Fibroblast of the aortic adventitia (primary cell): ENCODE results near the gene EIF2D. TPM values are rescaled to one million over a fixed set of nuclear protein-coding genes. Genes with fewer than 3 reads are reported as not detected.

ENCODE experiments used
- DNase-seq: peaks from one replicate; pipeline ENCODE4 v3.0.0-alpha.2; 2010; ENCODE audit warnings: low read depth
- H3K4me3 ChIP-seq: 2 replicates; pipeline ENCODE4 v1.5.1; 2011; ENCODE audit warnings: low read depth, mild to moderate bottlenecking, control low read depth, low read length, moderate library complexity
- total RNA-seq: library from RNA; depleted of rRNA; stranded (reverse); fragments of >200 nt; gene quantifications from 2 replicates; pipeline ENCODE4 v1.2.3, GENCODE V29; 2012; ENCODE audit warnings: low replicate concordance
- TF ChIP-seq, protein P1 (sequence below): IDR thresholded peaks from 2 replicates; pipeline ENCODE4 v1.5.1; 2011; ENCODE audit warnings: mild to moderate bottlenecking, low read length, control low read depth, inconsistent platforms; ENCODE audit not compliant: insufficient read depth

Gene EIF2D, protein sequence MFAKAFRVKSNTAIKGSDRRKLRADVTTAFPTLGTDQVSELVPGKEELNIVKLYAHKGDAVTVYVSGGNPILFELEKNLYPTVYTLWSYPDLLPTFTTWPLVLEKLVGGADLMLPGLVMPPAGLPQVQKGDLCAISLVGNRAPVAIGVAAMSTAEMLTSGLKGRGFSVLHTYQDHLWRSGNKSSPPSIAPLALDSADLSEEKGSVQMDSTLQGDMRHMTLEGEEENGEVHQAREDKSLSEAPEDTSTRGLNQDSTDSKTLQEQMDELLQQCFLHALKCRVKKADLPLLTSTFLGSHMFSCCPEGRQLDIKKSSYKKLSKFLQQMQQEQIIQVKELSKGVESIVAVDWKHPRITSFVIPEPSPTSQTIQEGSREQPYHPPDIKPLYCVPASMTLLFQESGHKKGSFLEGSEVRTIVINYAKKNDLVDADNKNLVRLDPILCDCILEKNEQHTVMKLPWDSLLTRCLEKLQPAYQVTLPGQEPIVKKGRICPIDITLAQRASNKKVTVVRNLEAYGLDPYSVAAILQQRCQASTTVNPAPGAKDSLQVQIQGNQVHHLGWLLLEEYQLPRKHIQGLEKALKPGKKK
- 33.5 and 42.5 TPM in 2 replicates for total RNA-seq

DNA sequence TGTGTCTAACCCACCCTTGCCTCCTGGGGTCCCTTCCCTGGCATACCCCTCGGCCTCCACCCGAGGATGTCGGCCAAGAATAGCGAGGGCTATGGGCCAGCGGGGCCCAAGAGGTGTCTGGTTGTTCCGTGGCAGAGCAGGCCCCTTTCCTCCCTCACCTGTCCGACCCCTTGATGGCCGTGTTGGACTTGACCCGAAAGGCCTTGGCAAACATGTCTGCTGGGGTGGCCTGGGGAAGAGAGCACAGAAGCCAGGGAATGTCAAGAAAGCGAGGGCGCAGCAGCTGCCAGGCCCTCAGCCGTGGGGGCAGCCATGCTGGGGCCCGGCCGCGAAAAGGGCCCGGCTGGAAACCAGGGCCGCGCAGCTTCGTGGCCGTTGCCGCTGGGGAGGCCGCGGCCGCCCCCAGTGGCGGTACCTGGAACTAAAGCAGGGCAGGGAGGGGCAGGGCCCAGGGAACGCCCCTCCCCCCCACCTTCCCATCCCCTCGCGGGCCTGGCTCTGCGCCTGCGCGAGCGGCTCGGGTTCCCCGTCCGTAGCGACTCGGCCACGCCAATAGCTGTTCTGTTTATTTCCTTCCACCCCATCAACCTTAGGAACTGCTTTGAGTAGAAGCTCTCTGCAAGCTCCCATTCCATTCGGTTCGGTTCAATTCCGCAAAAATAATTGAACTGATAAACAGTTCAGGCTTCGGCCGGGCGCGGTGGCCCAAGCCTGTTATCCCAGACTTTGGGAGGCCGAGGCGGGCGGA is at the start of gene EIF2D:
TSS of gene EIF2D (minus strand) at position 337 of the 748 bp plus-strand sequence. CDS start at position 214, 123 bp downstream.
- peak within 1 kb of the TSS; percentile 92 for H3K4me3 ChIP-seq
- TF ChIP-seq, protein P1, sequence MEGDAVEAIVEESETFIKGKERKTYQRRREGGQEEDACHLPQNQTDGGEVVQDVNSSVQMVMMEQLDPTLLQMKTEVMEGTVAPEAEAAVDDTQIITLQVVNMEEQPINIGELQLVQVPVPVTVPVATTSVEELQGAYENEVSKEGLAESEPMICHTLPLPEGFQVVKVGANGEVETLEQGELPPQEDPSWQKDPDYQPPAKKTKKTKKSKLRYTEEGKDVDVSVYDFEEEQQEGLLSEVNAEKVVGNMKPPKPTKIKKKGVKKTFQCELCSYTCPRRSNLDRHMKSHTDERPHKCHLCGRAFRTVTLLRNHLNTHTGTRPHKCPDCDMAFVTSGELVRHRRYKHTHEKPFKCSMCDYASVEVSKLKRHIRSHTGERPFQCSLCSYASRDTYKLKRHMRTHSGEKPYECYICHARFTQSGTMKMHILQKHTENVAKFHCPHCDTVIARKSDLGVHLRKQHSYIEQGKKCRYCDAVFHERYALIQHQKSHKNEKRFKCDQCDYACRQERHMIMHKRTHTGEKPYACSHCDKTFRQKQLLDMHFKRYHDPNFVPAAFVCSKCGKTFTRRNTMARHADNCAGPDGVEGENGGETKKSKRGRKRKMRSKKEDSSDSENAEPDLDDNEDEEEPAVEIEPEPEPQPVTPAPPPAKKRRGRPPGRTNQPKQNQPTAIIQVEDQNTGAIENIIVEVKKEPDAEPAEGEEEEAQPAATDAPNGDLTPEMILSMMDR, result peak; percentile 91
- DNase-seq, result peak; percentile 93

DNA sequence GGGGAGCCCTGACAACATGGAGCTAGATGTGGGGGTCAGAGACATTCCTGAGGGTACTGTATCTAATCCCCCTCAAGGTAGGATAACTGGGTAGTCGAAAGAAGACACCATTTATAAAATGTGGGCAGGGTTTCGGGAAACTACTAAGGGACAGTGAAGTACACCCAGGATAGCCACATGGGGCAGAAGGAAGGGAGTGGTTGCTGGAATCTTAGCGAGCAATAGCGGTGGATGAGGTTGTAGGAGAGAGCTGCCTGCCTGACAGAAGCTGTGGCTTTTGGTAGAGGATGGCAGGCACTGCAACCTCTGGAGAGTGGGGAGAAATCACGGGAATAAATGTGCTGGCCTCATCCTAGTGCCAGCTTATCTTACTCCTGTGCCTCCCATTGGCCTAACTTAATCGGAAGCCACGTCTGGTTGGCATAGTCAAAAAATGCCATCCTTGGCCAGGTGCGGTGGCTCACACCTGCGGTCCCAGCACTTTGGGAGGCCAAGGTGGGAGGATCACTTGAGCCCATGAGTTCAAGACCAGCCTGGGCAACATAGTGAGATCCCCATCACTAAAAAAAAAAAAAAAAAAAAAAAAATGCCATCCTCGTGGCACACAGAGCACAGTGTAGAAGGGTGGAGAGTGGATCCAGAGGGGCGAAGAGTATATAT is 49.0 kb upstream of the EIF2D start:
- TF ChIP-seq, protein P1, result no peak
- DNase-seq, result no peak
- no peak overlapping the region for H3K4me3 ChIP-seq

DNA sequence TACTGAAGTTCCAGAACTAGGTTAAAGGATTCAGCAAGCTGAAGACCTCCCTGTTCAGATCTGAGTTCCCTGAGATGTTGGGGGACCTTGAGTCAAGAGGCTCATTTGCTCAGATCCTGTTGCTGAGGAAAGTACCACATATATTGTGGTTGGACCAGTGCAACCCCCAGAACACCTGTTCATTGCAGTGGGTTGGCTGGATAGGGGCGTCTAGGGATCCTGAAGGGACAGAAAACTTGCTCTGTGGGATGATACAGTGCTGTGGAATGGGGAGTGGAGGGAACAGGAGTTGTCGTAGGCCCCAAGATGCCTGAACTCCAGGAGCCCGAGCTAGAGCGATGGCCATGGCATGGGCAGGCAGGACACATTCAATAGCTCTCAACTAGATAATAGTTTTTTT is 47.9 kb upstream of the EIF2D start:
- H3K4me3 ChIP-seq, result no peak overlapping the region
- TF ChIP-seq, protein P1, result no peak
- no peak for DNase-seq

DNA sequence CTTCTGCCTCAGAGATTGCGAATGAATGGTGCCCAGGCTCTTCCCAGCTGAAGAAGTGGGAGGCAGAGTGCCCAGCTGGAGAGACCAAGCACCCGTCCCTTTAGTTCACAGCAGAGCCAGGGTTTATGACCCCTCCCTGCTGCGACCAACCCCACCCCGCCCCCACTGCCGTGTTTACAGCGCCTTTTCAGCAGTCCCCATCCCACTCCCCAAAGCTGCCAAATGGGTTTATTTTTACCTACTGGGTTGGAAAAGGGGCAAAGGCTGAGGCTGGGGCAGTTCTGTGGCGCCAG is 46.7 kb upstream of the EIF2D start:
- TF ChIP-seq, protein P1, result no peak
- no peak for DNase-seq
- no peak overlapping the region for H3K4me3 ChIP-seq

DNA sequence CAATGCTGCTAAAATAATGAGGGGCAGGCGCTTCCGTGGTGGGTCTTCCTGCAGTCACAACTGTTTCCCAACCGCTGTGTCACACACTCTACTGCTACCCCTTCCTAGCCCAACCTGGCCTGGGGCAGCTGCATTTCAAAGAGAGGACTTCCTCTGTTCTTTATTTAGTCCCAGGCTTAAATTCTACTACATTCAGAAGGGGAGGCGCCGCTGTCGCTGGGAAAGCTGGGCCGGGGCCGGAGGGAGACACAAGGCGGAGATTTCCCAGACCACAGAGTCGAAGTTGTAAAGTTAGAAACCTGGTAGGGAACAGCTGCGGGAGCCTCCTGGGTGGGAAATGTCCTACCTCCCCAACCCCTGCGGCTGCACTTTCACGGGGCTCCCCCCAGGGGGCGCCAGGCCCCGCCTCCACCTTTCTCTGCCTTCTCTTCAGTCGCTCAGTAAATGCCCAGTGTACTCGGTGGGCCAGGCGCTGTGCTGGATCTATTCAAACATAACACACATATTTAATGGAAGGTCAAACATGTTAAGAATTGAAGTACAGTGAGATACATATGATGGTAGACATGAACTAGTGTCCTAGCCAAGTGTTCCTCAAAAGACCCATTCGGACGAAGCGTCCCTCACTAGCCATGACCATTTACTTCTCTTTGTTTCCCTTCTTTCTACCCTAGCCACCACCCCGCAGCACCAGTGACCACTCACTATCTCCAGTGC is 46.2 kb upstream of the EIF2D start:
- TF ChIP-seq, protein P1, result peak; percentile 65
- no peak for DNase-seq
- no peak overlapping the region for H3K4me3 ChIP-seq

DNA sequence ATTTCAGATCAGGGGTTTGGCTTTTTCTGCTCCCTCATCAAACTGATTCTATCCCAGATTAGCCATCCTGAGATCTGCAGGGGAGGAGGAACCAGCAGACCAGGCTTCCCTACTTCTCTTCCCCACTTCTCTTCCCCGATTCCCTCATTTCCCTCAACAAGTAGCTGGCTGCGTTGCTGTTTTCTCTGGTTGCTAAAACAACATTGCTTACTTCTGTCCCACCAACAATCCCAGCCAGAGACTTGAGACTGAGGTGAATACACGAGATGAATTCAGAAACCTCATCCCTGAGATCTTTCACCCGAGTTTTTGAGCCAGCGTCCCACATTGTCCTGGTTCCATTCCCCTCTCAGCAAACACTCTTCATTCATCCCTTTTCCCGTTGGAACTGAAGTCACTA is 45.5 kb upstream of the EIF2D start:
- TF ChIP-seq, protein P1, result no peak
- no peak overlapping the region for H3K4me3 ChIP-seq
- DNase-seq, result no peak
